Measurements from ENCODE around the gene KIT. TPM values are rescaled to one million over a fixed set of nuclear protein-coding genes. Genes with fewer than 3 reads are reported as not detected.

Gene KIT
- total and polyA plus RNA-seq, 2 of the 4 experiments (the other 2 are of a cell fraction), result 3.3 to 5.9 TPM

DNA sequence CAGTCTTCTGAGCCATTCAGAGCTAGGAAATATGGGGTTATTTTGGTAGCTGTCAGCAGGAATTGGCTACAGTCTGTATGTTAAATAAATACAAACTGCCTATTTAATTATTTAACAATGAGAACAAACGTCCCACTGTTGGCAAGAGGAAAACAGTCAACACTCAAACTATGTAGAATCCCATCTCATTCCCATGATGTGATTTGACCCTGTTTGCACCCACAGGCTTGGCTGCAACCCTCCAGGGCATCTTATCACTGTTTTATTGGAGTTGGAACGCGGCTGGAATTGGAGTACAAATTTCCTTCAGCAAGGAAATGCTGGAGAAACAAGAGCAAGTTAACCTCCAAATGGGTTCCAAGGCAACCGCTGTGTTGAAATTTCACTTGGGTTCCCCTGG, 124.0 kb downstream of the KIT start:
- ChIA-PET POLR2A (ENCODE audit: unreplicated experiment) (no interaction called here), CTCF (no interaction called here)
- Histone ChIP-seq H3K27me3 (ENCODE audit: control insufficient read depth, insufficient read depth, low read length) (no peaks in the 10 kb centered on the region; the same call in 1 of the 2 replicates), H4K5ac (ENCODE audit: low read depth, low read length) (no peak overlapping the region; the same call in 1 of the 2 replicates), H3K4ac (ENCODE audit: low read depth, low read length) (no peak overlapping the region), H4K8ac (ENCODE audit: low read depth in 2 of 2, low read length in 2 of 2) (peak overlapping the region in 1 of 2 experiments; percentile 34; a peak in 1 of 4 replicates), H4K91ac (ENCODE audit: insufficient read depth, low read depth, low read length) (peak overlapping the region; percentile 2), H2BK20ac (ENCODE audit: low read depth, low read length) (peak overlapping the region; percentile 26; the same call in 1 of the 2 replicates), H3K4me3 (ENCODE audit: insufficient read depth, low read depth, low read length) (no peak overlapping the region), H2AFZ (replicated peaks; ENCODE audit: low read length, poor library complexity) (no peak overlapping the region), H3K9me1 (ENCODE audit: insufficient read depth, low read length) (no peaks in the 10 kb centered on the region; the same call in none of the 2 replicates), H3K36me3 (ENCODE audit: control insufficient read depth, insufficient read depth, low read length) (no peaks in the 10 kb centered on the region), H3K9me3 (ENCODE audit: control insufficient read depth, insufficient read depth, low read length) (no peaks in the 10 kb centered on the region), H3K4me1 (ENCODE audit: control insufficient read depth, insufficient read depth, low read length) (peaks cover 12% of the 10 kb centered on the region), H3K18ac (ENCODE audit: low read depth, low read length) (no peak overlapping the region; the same call in 1 of the 2 replicates), H3K14ac (replicated peaks; ENCODE audit: low read depth, low read length) (0 out of 2 replicates have a peak overlapping the region, but pooled peaks have one; percentile 9), H2BK15ac (ENCODE audit: low read depth, low read length) (peak overlapping the region; percentile 38; the same call in 1 of the 3 replicates), H3K9ac (ENCODE audit: low read depth, low read length) (no peak overlapping the region), H3K23ac (ENCODE audit: low read depth, low read length) (no peak overlapping the region), H2AK5ac (ENCODE audit: low read depth, low read length) (no peak overlapping the region), H2AK9ac (replicated peaks; ENCODE audit: low read depth, low read length, poor library complexity) (no peak overlapping the region), H3K4me2 (ENCODE audit: low read depth, low read length) (no peak overlapping the region), H2BK5ac (ENCODE audit: low read depth, low read length, poor library complexity, severe bottlenecking) (no peak overlapping the region), H4K20me1 (ENCODE audit: insufficient read depth, low read length) (no peaks in the 10 kb centered on the region), H2BK120ac (ENCODE audit: low read depth, low read length) (peak overlapping the region; percentile 32; the same call in 1 of the 2 replicates), H3K27ac (ENCODE audit: insufficient read depth, low read length) (no peak overlapping the region), H3K79me1 (ENCODE audit: low read depth in 1 of 2, low read length in 2 of 2) (no peaks in the 10 kb centered on the region), H3K56ac (ENCODE audit: extremely low read depth, insufficient read depth, low read length) (no peak overlapping the region)
- no TSS peak for BruUV-seq (replicated peaks)
- in situ Hi-C loops (cut with MboI; ENCODE audit: low sequenced_read_pairs) (loop anchor here (25.0 kb wide), 1 partner anchor 106 kb away; no protein-coding TSS in a partner anchor), dilution Hi-C loops (cut with HindIII; ENCODE audit: low sequenced_read_pairs, unreplicated experiment) (no loop called here), intact Hi-C loops (cut with micrococcal nuclease) (loop anchor here (5.0 to 10.0 kb wide), 2 partner anchors 124 to 173 kb away; partner anchors contain the start of gene KIT)
- no peak for DNase-seq
- no peak; the same call in 1 of the 2 replicates for ATAC-seq (ENCODE audit: low read depth)
- no peak for TF ChIP-seq NFE2L2 (IDR thresholded peaks at IDR 0.05; ENCODE audit: low read depth, low read length)
- no peak for TF ChIP-seq RAD21 (IDR thresholded peaks at IDR 0.05; ENCODE audit: low read length)
- no peak for TF ChIP-seq RFX5 (IDR thresholded peaks at IDR 0.05; ENCODE audit: low read depth, low read length)
- TF ChIP-seq, protein P1, sequence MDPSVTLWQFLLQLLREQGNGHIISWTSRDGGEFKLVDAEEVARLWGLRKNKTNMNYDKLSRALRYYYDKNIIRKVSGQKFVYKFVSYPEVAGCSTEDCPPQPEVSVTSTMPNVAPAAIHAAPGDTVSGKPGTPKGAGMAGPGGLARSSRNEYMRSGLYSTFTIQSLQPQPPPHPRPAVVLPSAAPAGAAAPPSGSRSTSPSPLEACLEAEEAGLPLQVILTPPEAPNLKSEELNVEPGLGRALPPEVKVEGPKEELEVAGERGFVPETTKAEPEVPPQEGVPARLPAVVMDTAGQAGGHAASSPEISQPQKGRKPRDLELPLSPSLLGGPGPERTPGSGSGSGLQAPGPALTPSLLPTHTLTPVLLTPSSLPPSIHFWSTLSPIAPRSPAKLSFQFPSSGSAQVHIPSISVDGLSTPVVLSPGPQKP (IDR thresholded peaks at IDR 0.05; ENCODE audit: borderline replicate concordance, low read depth, low read length), result no peak
- TF ChIP-seq, protein P2, sequence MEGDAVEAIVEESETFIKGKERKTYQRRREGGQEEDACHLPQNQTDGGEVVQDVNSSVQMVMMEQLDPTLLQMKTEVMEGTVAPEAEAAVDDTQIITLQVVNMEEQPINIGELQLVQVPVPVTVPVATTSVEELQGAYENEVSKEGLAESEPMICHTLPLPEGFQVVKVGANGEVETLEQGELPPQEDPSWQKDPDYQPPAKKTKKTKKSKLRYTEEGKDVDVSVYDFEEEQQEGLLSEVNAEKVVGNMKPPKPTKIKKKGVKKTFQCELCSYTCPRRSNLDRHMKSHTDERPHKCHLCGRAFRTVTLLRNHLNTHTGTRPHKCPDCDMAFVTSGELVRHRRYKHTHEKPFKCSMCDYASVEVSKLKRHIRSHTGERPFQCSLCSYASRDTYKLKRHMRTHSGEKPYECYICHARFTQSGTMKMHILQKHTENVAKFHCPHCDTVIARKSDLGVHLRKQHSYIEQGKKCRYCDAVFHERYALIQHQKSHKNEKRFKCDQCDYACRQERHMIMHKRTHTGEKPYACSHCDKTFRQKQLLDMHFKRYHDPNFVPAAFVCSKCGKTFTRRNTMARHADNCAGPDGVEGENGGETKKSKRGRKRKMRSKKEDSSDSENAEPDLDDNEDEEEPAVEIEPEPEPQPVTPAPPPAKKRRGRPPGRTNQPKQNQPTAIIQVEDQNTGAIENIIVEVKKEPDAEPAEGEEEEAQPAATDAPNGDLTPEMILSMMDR (conservative IDR thresholded peaks at IDR 0.05; ENCODE audit: low read depth, low read length), result no peak
- TF ChIP-seq CEBPB (IDR thresholded peaks at IDR 0.05; ENCODE audit: low read depth, low read length), result no peak
- TF ChIP-seq RCOR1 (IDR thresholded peaks at IDR 0.05; ENCODE audit: insufficient replicate concordance, low read length), result no peak
- TF ChIP-seq SMC3 (IDR thresholded peaks at IDR 0.05; ENCODE audit: low read depth, low read length), result no peak
- TF ChIP-seq, protein P3, sequence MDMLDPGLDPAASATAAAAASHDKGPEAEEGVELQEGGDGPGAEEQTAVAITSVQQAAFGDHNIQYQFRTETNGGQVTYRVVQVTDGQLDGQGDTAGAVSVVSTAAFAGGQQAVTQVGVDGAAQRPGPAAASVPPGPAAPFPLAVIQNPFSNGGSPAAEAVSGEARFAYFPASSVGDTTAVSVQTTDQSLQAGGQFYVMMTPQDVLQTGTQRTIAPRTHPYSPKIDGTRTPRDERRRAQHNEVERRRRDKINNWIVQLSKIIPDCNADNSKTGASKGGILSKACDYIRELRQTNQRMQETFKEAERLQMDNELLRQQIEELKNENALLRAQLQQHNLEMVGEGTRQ (IDR thresholded peaks at IDR 0.05; ENCODE audit: low read depth, low read length), result no peak
- no peak for TF ChIP-seq POLR2A (IDR thresholded peaks at IDR 0.05; ENCODE audit: low read depth, low read length)
- no peak for TF ChIP-seq MAZ (IDR thresholded peaks at IDR 0.05; ENCODE audit: borderline replicate concordance, low read depth, low read length)
- TF ChIP-seq MAFK (IDR thresholded peaks at IDR 0.05; ENCODE audit: low read depth, low read length), result no peak
- TF ChIP-seq CHD1 (IDR thresholded peaks at IDR 0.05; ENCODE audit: low read depth, low read length), result no peak
- no peak for TF ChIP-seq FOS (IDR thresholded peaks at IDR 0.05; ENCODE audit: low read depth, low read length)
- no peak for TF ChIP-seq MXI1 (IDR thresholded peaks at IDR 0.05; ENCODE audit: borderline replicate concordance, low read depth, low read length)
- no peak for TF ChIP-seq BHLHE40 (IDR thresholded peaks at IDR 0.05; ENCODE audit: low read depth, low read length)
- WGBS, 2 experiments (ENCODE audit: extremely low coverage in 2 of 2, insufficient read length in 1 of 2), result 100% methylated on average over 1 of the region's 4 CpGs; no CpG with 5 or more reads in 1 of the 2 experiments

Data from IMR-90 (cell line).